ENCODE results near the gene SKP1. TPM values are rescaled to one million over a fixed set of nuclear protein-coding genes. Genes with fewer than 3 reads are reported as not detected.
A peak's percentile ranks its signal among the peaks of the same experiment; 100 is the strongest.

SKP1 gene
- total RNA-seq, 2 experiments from 2014 or later, result 218 to 265 TPM

- H3K4me3 Mint-ChIP-seq, result no peak overlapping the region
- H3K9me3 Mint-ChIP-seq (ENCODE audit: low read depth), result no peaks in the 10 kb centered on the region
- H3K27ac Mint-ChIP-seq, result peak overlapping the region; percentile 6
- DNase-seq (peak; percentile 7), ATAC-seq (no peak)
- CTCF ChIA-PET, result interaction anchor here (0.9 to 20.4 kb wide), 6 partner anchors 9 to 97 kb away, joined by 3 to 554 read pairs (median 6); no protein-coding TSS in a partner anchor
- H3K4me1 Mint-ChIP-seq, result peaks cover 94% of the 10 kb centered on the region
- POLR2A ChIA-PET, result interaction anchor here (0.7 to 3.9 kb wide), 4 partner anchors 23 to 712 kb away, joined by 3 to 16 read pairs (median 4); no protein-coding TSS in a partner anchor
- H3K27me3 Mint-ChIP-seq, result no peaks in the 10 kb centered on the region
- intact Hi-C loops (cut with DNase I, micrococcal nuclease), result loop anchor here (5.0 to 10.0 kb wide), 3 partner anchors 48 to 1080 kb away; partner anchors contain the start of gene HSPA4 (in 1 of the 2)
- peaks cover 57% of the 10 kb centered on the region for H3K36me3 Mint-ChIP-seq (ENCODE audit: low read depth)
Measured at GRCh38 chr5:134135091-134135655, 41.6 kb downstream of the SKP1 start.

DNA sequence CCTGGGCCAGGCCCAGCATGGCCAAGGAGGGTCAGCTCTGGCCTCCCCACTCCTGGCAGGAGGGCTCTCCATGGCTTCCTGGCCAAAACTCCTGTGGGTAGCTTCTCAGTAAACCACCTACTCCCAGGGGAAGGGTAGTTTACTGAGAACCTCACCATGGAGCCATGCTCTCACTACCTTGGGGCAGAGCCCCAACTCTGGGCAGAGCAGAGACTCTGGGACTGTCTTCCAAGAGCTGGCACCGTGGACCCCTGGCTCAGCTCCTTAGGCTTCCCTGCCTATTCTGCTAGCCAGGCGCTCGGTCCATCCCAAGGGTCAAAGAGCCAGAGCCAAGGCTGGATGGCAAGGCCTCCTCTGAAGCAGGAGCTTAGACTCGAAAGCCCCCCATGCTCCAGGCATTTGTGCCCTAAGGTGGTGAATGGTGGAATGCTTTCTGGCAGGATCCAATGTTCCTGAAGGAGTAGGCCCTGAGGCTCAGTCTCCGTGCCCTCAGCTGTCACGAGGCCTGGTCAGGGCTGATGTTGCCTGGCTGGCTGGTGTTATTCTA lies 42.7 kb downstream of the SKP1 start:
- Mint-ChIP-seq H3K27ac (no peak overlapping the region), H3K9me3 (ENCODE audit: low read depth) (no peaks in the 10 kb centered on the region), H3K36me3 (ENCODE audit: low read depth) (peaks cover 55% of the 10 kb centered on the region), H3K4me1 (peaks cover 97% of the 10 kb centered on the region), H3K4me3 (no peak overlapping the region), H3K27me3 (no peaks in the 10 kb centered on the region)
- peak; percentile 6 for DNase-seq
- ChIA-PET POLR2A (interaction anchor here (1.1 to 1.3 kb wide), 2 partner anchors 9 to 23 kb away, joined by 4 to 5 read pairs; no protein-coding TSS in a partner anchor), CTCF (interaction anchor here (0.7 to 20.4 kb wide), 7 partner anchors 10 to 461 kb away, joined by 3 to 554 read pairs (median 3); no protein-coding TSS in a partner anchor)
- intact Hi-C loops (cut with DNase I, micrococcal nuclease), result loop anchor here in 1 of 2 experiments (10.0 kb wide), 2 partner anchors 259 to 1079 kb away; partner anchors contain the start of gene HSPA4
- ATAC-seq, result no peak

DNA sequence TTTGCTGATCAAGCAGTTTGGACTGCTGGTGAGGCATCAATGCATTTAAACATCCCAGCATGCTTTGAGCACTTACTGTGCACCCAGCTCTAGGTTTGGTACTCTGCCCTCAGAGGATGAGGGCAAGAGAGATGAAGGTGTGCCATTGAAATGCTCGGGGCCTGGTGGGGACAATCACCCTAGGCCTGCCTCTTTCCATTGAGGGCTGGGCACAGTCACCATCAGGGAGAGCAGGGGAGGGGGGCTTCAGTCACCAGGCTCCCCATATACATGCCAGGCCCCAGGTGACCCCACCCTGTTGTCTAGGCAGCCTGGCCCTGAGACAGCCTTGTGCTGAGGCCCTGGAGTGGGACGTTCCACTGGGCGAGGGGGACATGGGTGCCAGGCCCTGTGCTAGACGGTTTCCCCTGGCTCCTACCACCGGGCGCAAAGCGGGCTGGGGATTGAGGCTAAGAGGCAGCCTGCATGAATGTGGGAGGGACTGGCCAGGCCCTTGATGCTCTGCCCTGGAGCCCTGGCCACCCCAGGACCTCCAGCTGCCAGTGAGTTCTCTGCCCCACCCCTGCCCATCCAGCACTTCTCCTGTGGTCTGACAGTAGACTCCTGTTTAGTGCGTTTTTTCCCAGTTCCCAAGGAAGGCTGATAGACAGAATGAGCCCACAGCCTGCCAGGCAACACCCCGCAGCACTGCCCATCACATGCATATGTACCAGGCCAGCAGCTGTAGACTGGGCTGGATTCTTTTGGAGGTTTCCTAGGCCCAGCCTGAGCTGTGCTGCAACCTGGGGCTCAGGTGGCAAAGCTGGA lies 43.4 kb downstream of the SKP1 start:
- Mint-ChIP-seq H3K9me3 (ENCODE audit: low read depth) (no peaks in the 10 kb centered on the region), H3K4me3 (peak overlapping the region; percentile 41), H3K27me3 (no peaks in the 10 kb centered on the region), H3K4me1 (peaks cover 97% of the 10 kb centered on the region), H3K27ac (peak overlapping the region; percentile 87), H3K36me3 (ENCODE audit: low read depth) (peaks cover 56% of the 10 kb centered on the region)
- ChIA-PET CTCF (interaction anchor here (0.7 to 20.4 kb wide), 8 partner anchors 19 to 462 kb away, joined by 3 to 554 read pairs (median 4); partner anchors contain the start of gene TCF7), POLR2A (interaction anchor here (1.0 to 1.3 kb wide), 3 partner anchors 8 to 33 kb away, joined by 3 to 5 read pairs (median 4); no protein-coding TSS in a partner anchor)
- intact Hi-C loops (cut with DNase I, micrococcal nuclease), result loop anchor here in 1 of 2 experiments (10.0 kb wide), 2 partner anchors 259 to 1079 kb away; partner anchors contain the start of gene HSPA4
- ATAC-seq (peak; percentile 8), DNase-seq (peak; percentile 26)

DNA sequence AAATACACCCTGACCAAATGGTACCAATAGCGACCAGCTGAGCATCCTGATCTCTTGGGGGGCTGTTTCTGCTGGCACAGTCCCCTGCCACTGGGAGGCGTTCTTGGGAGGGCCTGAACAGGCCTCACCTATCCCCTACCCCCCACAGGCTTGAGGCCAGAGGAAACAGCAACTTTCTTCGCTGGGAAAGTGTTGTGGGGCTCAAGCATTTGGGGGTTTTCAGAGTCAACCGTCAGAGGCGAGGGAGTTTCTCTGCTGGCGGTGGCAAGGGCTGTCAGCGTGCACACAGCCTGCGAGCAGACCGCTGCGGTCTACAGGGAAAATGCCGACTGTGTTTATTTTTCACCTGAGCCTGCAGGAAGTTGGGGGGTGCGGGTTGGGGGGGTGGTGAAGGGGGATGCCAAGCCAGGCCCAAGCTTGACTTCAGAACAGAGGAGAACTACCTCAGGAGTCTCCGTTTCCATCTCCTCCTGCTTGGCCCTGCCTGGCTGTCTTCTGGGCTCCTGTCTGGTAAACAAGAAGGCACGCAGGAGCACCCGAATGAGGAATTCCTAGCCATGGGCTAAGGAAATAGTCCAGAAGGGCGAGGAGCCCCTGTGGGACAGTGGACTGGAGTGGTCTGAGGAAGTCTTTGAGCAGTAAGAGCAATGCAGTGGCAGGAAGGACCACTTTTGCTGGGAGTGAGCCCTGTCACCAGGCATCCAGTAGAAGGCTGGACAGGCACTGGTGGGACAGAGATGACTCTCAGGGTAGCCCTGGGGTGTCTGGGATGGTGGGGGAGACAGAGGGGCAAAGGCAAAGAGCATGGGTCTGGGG lies 44.2 kb downstream of the SKP1 start:
- peak; percentile 60 for ATAC-seq
- H3K27me3 Mint-ChIP-seq, result no peaks in the 10 kb centered on the region
- H3K36me3 Mint-ChIP-seq (ENCODE audit: low read depth), result peaks cover 57% of the 10 kb centered on the region
- intact Hi-C loops (cut with DNase I, micrococcal nuclease), result loop anchor here (1.0 to 10.0 kb wide), 4 partner anchors 8 to 1078 kb away; partner anchors contain the start of genes HSPA4 (in 1 of the 2) and TCF7 (in 1 of the 2)
- H3K4me3 Mint-ChIP-seq, result peak overlapping the region; percentile 41
- ChIA-PET POLR2A (interaction anchor here (1.0 kb wide), 2 partner anchors 8 to 33 kb away, joined by 3 to 4 read pairs; no protein-coding TSS in a partner anchor), CTCF (interaction anchor here (0.8 to 20.4 kb wide), 9 partner anchors 8 to 95 kb away, joined by 3 to 554 read pairs (median 3); partner anchors contain the start of gene TCF7)
- no peaks in the 10 kb centered on the region for H3K9me3 Mint-ChIP-seq (ENCODE audit: low read depth)
- DNase-seq, result peak; percentile 86
- peak overlapping the region; percentile 87 for H3K27ac Mint-ChIP-seq
- peaks cover 98% of the 10 kb centered on the region for H3K4me1 Mint-ChIP-seq

DNA sequence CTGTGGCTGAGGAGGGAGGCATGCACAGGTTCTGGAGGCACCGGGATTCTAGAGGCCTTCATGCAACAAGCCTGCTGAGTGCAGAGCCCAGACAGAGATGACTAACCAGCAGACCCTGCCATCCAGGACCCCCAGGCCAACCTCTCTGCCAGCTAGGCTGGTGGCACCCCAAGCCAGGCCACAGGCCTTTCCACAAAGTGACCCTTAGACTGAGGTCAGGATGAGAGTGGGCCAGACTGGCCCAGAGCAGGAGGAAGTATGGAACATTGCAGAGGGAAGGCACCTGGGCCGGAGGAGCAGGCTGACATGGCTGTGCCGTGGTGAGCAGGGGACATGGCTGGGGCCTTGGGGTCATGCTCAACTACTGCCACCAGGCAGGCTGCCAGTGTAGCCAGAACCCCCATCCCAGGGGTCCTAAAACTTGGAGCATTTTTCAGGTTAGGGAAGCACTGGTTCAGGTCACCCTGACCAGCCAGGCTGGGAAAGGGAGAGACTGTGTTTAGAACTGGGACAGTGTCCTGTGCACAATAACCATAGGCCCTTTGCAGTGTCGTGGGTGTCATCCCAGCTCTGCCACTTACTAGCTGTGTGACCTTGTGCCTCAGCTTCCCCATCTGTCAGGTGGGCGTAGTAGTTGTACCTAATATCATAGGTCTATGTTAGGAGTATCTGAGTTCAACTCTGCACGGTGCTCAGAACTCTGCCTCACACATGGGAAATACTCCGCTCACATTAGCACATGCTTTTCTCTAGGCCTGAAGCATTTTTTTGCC lies 45.0 kb downstream of the SKP1 start:
- H3K9me3 Mint-ChIP-seq (ENCODE audit: low read depth), result no peaks in the 10 kb centered on the region
- peaks cover 98% of the 10 kb centered on the region for H3K4me1 Mint-ChIP-seq
- H3K36me3 Mint-ChIP-seq (ENCODE audit: low read depth), result peaks cover 54% of the 10 kb centered on the region
- ChIA-PET POLR2A (interaction anchor here (1.0 to 1.7 kb wide), 3 partner anchors 9 to 32 kb away, joined by 3 to 4 read pairs (median 4); no protein-coding TSS in a partner anchor), CTCF (interaction anchor here (0.8 to 20.4 kb wide), 9 partner anchors 8 to 94 kb away, joined by 3 to 554 read pairs (median 4); partner anchors contain the start of gene TCF7)
- H3K4me3 Mint-ChIP-seq, result peak overlapping the region; percentile 41
- peak overlapping the region; percentile 87 for H3K27ac Mint-ChIP-seq
- peak; percentile 38 for DNase-seq
- peak; percentile 27 for ATAC-seq
- no peaks in the 10 kb centered on the region for H3K27me3 Mint-ChIP-seq
- intact Hi-C loops (cut with DNase I, micrococcal nuclease), result loop anchor here (1.0 to 10.0 kb wide), 4 partner anchors 9 to 1077 kb away; partner anchors contain the start of genes HSPA4 (in 1 of the 2) and TCF7 (in 1 of the 2)

DNA sequence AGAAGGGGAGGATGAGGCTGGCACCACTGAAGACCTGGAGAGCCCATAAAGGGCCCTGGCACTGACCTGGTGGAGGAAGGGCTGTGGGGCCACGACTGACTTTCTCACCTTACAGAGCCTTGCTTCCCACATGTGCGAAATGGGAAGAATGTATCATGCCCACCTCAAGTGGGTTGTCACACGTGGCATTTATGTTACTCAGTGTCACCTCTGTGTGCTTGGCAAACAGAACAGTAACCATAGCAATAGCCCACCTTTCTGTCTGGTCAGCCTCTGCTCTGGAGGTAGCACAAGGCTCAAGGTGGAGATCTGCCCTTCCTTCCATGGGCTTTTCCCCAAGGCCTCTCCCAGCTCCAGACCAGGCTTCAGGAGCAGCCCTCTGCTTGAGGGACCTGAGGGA lies 45.6 kb downstream of the SKP1 start:
- Mint-ChIP-seq H3K4me3 (peak overlapping the region; percentile 41), H3K9me3 (ENCODE audit: low read depth) (no peaks in the 10 kb centered on the region), H3K27me3 (no peaks in the 10 kb centered on the region), H3K27ac (peak overlapping the region; percentile 87), H3K36me3 (ENCODE audit: low read depth) (peaks cover 51% of the 10 kb centered on the region), H3K4me1 (peaks cover 98% of the 10 kb centered on the region)
- intact Hi-C loops (cut with DNase I, micrococcal nuclease), result loop anchor here in 1 of 2 experiments (10.0 kb wide), 2 partner anchors 256 to 1076 kb away; partner anchors contain the start of gene HSPA4
- POLR2A ChIA-PET, result interaction anchor here (1.7 kb wide), 1 partner anchor 19 kb away, joined by 4 read pairs; no protein-coding TSS in a partner anchor
- DNase-seq (peak; percentile 69), ATAC-seq (peak; percentile 9)
- CTCF ChIA-PET, result interaction anchor here (0.8 to 10.3 kb wide), 6 partner anchors 8 to 30 kb away, joined by 4 to 92 read pairs (median 19); partner anchors contain the start of gene TCF7

DNA sequence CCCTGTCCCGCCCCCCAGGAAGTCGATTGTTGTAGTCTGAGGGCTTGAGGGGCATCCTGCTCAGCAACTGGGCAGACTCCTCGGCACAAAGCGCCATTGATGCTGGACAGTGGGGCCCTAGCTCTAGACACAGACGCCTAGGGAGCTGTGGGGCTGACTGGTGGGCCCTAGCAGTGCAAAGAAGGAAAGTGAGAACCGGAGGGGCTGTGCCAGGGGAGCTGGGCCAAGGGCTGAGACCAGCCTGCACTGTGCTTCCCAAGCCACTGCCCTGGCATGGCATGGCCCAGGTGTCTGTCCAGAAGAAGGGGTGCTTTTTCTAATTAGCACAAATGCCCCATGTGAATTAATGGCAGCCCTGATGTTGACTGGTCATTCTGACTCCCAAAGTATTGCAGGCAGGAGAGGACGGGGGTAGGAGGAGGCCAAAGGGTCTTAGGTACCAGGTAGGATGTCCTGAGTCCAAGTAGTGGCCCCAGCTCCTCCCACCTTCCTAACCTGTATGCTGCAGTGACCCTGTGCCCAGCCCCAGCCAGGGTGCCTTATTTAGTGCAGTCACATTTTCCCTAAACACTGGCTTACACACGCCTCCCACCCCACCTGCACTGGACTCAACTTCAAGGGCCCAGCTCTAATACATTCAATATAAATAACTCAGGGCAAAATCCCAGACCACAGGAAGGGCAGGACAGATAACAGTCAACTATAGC lies 46.4 kb downstream of the SKP1 start:
- Mint-ChIP-seq H3K9me3 (ENCODE audit: low read depth) (no peaks in the 10 kb centered on the region), H3K4me3 (no peak overlapping the region), H3K27me3 (no peaks in the 10 kb centered on the region), H3K4me1 (peaks cover 98% of the 10 kb centered on the region), H3K27ac (peak overlapping the region; percentile 91), H3K36me3 (ENCODE audit: low read depth) (peaks cover 51% of the 10 kb centered on the region)
- ATAC-seq, result no peak
- POLR2A ChIA-PET, result interaction anchor here (1.0 to 1.7 kb wide), 3 partner anchors 8 to 19 kb away, joined by 4 to 5 read pairs (median 5); partner anchors contain the start of gene TCF7
- CTCF ChIA-PET, result interaction anchor here (0.7 to 10.3 kb wide), 7 partner anchors 9 to 90 kb away, joined by 3 to 92 read pairs (median 29); partner anchors contain the start of gene TCF7
- no peak for DNase-seq
- intact Hi-C loops (cut with DNase I, micrococcal nuclease), result loop anchor here in 1 of 2 experiments (10.0 kb wide), 2 partner anchors 256 to 1076 kb away; partner anchors contain the start of gene HSPA4

GRCh38 chr5:134129411-134130238 lies 47.1 kb downstream of the SKP1 start:
- no peak for DNase-seq
- peaks cover 52% of the 10 kb centered on the region for H3K36me3 Mint-ChIP-seq (ENCODE audit: low read depth)
- peak overlapping the region; percentile 53 for H3K4me3 Mint-ChIP-seq
- H3K27ac Mint-ChIP-seq, result peak overlapping the region; percentile 91
- intact Hi-C loops (cut with DNase I, micrococcal nuclease), result loop anchor here in 1 of 2 experiments (10.0 kb wide), 2 partner anchors 255 to 1075 kb away; partner anchors contain the start of gene HSPA4
- no peak for ATAC-seq
- no peaks in the 10 kb centered on the region for H3K27me3 Mint-ChIP-seq
- CTCF ChIA-PET, result interaction anchor here (0.5 to 10.3 kb wide), 13 partner anchors 10 to 525 kb away, joined by 3 to 92 read pairs (median 3); partner anchors contain the start of gene TCF7
- no peaks in the 10 kb centered on the region for H3K9me3 Mint-ChIP-seq (ENCODE audit: low read depth)
- POLR2A ChIA-PET, result interaction anchor here (0.5 to 1.7 kb wide), 11 partner anchors 9 to 45 kb away, joined by 3 to 10 read pairs (median 4); partner anchors contain the start of gene TCF7
- H3K4me1 Mint-ChIP-seq, result peaks cover 98% of the 10 kb centered on the region
